Central memory CD4-positive, alpha-beta T cell (primary cell): ENCODE results near the gene CCL18.
"Not testable (repeated sequence)": the region's sequence is repeated elsewhere in the genome, so short reads cannot be mapped to it uniquely, and the experiment has no call there.

Source experiments
- DNase-seq: peaks from one replicate; pipeline ENCODE4 v3.0.0; 2022

Gene CCL18

DNA sequence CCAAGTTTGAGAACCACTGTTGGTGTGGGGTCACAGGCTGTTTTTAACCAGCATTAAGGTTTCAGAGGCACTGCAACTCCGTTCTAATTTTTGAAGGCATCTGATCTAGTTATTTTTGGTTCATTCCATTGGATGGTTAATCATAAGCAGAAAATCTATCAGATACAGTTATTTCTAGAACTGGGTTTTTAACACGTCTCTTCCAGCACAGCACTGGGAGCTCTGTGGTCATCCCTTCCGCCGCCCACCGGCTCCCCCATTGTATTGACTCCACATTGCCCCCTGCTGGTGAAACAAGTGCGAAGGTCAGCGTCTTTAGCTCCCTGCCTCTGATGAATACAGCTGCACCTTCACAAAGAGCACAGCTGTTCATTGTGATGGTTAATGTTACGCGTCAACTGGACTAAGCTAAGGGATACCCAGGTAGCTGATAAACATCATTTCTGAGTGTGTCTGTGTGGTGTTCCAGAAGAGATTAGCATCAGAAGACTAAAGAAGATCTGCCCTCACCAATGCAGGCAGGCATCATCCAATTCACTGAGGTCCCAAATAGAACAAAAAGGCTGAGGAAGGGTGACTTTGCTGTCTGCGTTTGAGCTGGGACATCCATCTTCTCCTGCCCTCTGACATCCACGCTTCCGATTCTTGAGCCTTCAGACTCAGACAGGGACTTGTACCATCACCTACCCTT, 8.5 kb downstream of the CCL18 start:
- DNase-seq, result peak; percentile 6

GRCh38 chr17:36074365-36074764, 10.3 kb downstream of the CCL18 start:
- no peak for DNase-seq

- DNase-seq, result not testable (repeated sequence)
Measured at GRCh38 chr17:36081681-36082471, 17.8 kb downstream of the CCL18 start.

DNA sequence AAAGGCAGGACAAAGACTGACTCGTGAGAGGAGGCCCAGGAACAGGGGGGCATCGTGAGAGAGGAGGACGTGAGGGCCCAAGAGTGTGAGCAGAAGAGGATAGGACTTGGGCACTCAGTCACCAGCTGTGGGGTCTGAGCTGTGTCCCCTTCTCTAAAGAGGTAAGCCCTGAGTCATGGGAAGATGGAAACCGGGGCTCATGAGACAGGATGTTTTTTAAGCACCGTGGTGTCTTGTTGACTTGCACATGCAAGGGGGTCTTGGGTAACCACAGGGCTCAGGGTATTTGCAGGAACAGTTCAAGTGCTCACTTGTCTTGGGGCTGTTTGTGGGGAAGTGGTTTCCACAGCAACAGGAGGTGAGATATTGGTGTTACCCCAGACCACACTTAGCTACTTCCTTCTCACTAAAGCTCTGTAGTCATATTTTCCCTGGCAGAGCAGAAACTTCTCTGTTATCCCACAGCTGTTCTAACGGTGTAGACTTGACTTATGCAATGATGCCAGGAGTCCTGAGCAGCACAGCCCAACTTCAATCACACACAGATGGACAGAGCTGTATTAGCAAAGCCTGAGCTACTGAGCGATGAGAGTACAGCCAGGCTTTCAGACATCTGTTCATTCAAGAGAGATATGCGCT, 18.5 kb downstream of the CCL18 start:
- peak; percentile 28 for DNase-seq

- DNase-seq, result not testable (repeated sequence)
Measured at GRCh38 chr17:36083691-36084090, 19.6 kb downstream of the CCL18 start.

GRCh38 chr17:36085765-36086164, 21.7 kb downstream of the CCL18 start:
- DNase-seq, result no peak

DNA sequence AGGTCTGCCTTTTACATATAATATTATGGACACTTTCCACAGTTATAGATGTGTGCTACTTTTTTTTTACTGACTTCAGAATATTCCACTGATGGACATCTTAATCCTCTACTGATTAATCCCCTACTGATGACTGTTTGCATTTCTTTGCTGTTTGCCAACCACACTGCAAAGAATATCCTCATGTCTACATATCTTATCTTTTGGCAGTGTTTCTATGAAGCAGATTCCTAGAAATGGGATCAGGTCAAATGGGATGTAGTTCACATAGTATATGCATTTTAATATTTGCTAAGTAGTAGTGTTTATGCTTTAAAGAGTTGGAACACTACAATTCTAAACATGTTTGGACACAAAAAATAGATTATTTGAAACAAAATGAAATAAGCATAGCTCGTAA, 22.7 kb downstream of the CCL18 start:
- no peak for DNase-seq

GRCh38 chr17:36087471-36087870, 23.4 kb downstream of the CCL18 start:
- DNase-seq, result not testable (repeated sequence)

DNA sequence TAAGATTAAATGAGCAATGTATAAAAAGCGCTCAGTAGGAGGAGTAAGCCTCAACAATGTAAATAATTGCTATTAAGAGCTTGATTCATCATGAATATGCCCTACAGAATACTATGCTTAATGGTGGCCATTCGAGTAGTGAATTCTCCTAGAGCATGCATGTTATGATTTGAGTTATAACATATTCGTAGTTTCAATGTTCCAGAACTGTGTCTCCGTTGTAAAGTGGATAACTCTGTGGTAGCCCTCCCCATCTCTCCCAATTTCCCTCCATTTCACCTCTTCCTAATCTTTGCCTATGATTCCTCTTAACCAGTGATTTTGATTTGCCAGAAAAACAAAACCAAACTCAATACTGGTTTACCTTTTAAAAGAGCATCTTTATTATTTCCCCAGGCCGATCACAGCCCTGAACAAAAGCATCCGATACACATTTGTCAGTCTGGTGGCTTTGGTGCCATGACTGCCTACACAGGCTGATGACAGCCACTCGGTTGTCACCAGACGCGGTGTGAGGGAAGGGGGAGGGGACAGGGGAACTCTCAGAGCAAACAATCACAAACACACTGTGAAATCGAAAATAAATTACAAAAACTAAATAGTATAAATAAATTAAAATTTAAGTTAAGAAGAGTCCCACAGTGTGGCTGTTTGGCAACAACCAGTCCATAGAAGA, 24.0 kb downstream of the CCL18 start:
- DNase-seq, result not testable (repeated sequence)

DNA sequence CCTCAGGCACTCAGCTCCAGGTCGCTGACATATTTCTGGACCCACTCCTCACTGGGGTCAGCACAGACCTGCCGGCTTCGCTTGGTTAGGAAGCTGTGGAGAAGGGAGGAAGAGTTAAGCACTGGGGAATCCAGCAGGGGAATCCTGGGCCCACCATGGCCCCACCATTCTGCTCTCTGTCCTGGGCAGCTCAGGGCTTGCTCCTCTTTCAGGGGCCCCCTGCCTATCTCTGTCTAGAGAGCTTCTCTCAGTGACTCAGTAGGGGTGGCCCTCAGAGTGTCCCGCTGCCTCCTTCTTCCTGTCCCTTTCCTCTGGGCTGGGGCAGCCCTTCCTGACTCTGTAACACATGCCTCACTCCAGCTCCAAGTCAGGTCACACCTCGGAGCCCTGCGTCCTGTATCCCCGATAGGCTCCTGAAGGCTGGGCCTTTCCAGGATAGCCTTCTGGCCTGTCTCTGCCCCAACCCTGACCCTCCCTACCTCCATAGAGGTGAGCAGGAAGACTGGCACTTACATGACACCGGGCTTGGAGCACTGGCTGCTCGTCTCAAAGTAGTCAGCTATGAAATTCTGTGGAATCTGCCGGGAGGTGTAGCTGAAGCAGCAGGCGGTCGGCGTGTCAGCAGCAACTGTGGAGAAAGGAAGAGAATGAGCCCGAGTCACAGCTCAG, 24.7 kb downstream of the CCL18 start:
- DNase-seq, result no peak

DNA sequence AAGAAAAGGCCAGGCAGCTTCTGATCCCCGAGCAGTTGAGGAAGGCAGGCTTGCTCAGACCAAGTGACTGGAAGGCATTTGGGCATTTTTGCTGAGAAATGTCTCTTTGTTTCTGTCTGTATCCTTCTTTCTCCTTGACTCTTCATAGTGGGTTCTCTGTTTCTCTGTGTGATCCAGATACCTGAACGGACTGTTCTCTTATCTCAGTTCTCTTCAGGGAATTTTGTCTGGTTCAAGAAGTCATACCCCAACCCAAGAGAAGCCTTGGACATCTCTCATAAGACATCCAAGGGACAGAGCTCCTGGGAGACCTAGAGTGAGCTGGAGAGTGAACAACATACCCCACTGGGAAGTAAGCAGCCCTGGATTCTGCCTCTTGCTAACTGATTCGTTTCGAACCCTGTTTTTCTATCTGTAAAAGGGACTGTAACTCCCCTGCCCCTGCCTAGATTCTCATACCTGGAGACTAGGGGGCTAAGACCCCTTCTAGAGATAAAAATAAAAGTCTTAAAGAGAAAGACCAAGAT, 25.3 kb downstream of the CCL18 start:
- DNase-seq, result no peak

GRCh38 chr17:36089888-36090836, 26.1 kb downstream of the CCL18 start, which contains the start of gene CCL3:
TSS of gene CCL3 (minus strand) at chr17:36090143. CDS start at chr17:36090058, 85 bp downstream.
- DNase-seq, result no peak

- DNase-seq, result no peak
Measured at GRCh38 chr17:36092230-36092629, 28.2 kb downstream of the CCL18 start.

DNA sequence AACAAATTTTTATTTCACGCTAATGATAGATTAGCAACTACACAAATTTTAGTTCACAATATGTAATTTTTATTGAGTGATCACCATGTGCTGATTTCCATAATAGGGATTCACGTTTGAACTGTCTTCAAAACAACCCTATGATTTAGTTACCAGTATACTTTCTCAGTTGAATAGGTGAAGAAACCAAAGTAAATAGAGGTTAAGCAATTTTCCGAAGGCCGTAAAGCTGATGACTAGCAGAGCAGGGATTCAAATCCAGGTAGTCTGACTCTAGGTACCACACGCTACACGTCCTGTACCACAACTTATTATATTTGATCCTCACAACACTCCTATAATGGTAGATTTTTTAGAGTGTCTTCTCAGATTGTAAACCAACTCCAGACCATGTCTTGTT, 28.6 kb downstream of the CCL18 start:
- not testable (repeated sequence) for DNase-seq

DNA sequence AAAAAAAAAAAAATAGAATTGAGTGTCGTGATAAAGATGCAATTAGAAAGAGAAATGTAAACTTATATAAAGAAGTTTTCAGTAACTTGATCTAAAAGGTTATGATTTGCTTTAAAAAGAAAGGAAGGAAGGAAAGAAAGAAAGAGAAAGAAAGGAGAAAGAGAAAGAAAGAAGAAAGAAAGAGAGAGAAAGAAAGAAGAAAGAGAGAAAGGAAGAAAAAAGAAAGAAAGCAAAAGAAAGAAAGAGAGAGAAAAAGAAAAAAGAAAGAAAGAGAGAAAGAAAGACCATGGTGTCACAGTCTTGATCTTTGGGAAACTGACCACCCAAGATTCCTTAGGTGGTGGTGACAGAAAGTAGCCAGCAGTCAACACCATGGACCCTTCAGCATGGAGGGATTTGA, 30.2 kb downstream of the CCL18 start:
- DNase-seq, result no peak

DNA sequence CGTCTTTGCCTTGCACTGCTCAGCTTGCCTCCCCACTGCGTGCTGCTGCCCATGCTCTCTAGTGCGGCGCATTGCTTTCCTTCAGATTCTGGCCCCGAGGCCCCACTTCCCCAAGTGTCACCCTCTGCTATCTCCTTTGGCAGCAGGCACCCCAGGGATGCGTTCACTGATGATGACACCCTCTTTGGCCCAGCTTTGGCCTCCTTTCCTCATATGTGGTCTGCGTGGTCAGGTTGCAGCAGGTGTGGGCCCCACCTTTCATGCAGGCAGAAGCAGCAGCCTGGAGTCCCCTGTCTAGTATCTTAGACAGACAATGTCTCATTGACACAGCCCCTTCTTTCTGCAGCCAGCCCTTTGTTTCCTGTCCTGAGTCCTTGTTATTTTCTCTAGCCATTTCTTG, 30.7 kb downstream of the CCL18 start:
- no peak for DNase-seq

GRCh38 chr17:36095992-36096391, 31.9 kb downstream of the CCL18 start:
- DNase-seq, result no peak

GRCh38 chr17:36099004-36099403, 34.9 kb downstream of the CCL18 start:
- not testable (repeated sequence) for DNase-seq

- DNase-seq, result not testable (repeated sequence)
Measured at GRCh38 chr17:36103401-36103975, 39.4 kb downstream of the CCL18 start, which contains the start of gene CCL4. TSS of gene CCL4 (plus strand) at chr17:36103827. CDS start at chr17:36103906, 79 bp downstream.

DNA sequence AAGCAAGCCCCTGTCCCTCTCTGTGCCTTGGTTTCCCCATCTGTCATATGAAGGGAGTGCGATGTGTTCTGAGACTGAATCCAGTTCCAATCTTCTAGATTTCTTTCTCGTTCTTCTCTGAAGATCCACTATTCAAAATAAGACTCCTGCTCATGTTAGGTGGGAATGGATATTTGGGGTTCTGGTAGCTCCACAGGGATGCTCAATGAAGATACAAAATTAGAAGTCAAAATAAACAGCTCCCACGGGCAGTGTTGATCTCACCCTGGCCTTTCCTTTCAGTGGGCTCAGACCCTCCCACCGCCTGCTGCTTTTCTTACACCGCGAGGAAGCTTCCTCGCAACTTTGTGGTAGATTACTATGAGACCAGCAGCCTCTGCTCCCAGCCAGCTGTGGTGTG, 40.2 kb downstream of the CCL18 start:
- not testable (repeated sequence) for DNase-seq
